Stomach (tissue), 9 donors: ENCODE data around the gene CCDC167. TPM values are rescaled to one million over a fixed set of nuclear protein-coding genes. Genes with fewer than 3 reads are reported as not detected.

Experiments used
- DNase-seq, 2 donors: peaks; one replicate each; pipeline versions ENCODE4 v3.0.0 to v3.0.0-alpha.2; 2013 to 2019
- H3K27ac ChIP-seq, 5 donors: fragments of 200-600 bp in 4 of 5; sonication (generic) in 4 of 5; one replicate each; pipeline ENCODE4 v1.5.1; 2013 to 2019; ENCODE audit warnings: mild to moderate bottlenecking in 1 of 5, moderate library complexity in 1 of 5
- H3K27me3 ChIP-seq, 3 donors: fragments of 200-600 bp; sonication (generic); one replicate each; pipeline ENCODE4 v1.5.1; 2017 to 2019; ENCODE audit warnings: mixed run types in 1 of 3
- H3K36me3 ChIP-seq, 4 donors: fragments of 200-600 bp; sonication (generic); 1 replicate in 3 of 4; 2 replicates in 1 of 4; pipeline ENCODE4 v1.5.1; 2016 to 2019
- H3K4me1 ChIP-seq, 4 donors: fragments of 200-600 bp; sonication (generic); one replicate each; pipeline ENCODE4 v1.5.1; 2016 to 2019
- H3K4me3 ChIP-seq, 4 donors: fragments of 200-600 bp; sonication (generic) in 3 of 4; one replicate each; pipeline ENCODE4 v1.5.1; 2016 to 2019; ENCODE audit warnings: mild to moderate bottlenecking in 1 of 4
- H3K9me3 ChIP-seq, 4 donors: fragments of 200-600 bp; sonication (generic); one replicate each; pipeline ENCODE4 v1.5.1; 2016 to 2019
- CTCF ChIP-seq, 7 experiments: fragments of 450-650 bp in 4 of 7; fragments of 200-600 bp in 3 of 7; sonication (generic) in 3 of 7; IDR thresholded peaks; one replicate each; pipeline ENCODE4 v1.5.1; 2016 to 2019; ENCODE audit warnings: antibody characterized with exemption in 7 of 7, control low read depth in 2 of 7, mild to moderate bottlenecking in 1 of 7
- EP300 ChIP-seq: sonication (generic); formaldehyde crosslinking; IDR thresholded peaks from one replicate; pipeline ENCODE4 v1.6.1; 2017; ENCODE audit warnings: antibody characterized with exemption
- POLR2A ChIP-seq, 4 donors: fragments of 450-650 bp; IDR thresholded peaks; one replicate each; pipeline ENCODE4 v1.6.1; 2016; ENCODE audit warnings: antibody characterized with exemption in 4 of 4, control low read depth in 2 of 4, mild to moderate bottlenecking in 1 of 4, moderate library complexity in 1 of 4
- POLR2AphosphoS5 ChIP-seq, 3 donors: sonication (generic); formaldehyde crosslinking; IDR thresholded peaks; one replicate each; pipeline ENCODE4 v1.6.1; 2016; ENCODE audit warnings: antibody characterized with exemption in 3 of 3
- WGBS, 5 donors: extraction: QIAGEN DNeasy Blood & Tissue Kit in 3 of 5; methylation state at CpG; one replicate each; pipeline versions ENCODE4 v1.1.5 to v1.1.7; 2013 to 2018; 5-methylcytosine and 5-hydroxymethylcytosine counted together
- intact Hi-C: fragments of 100-400 bp; cut with DNase I; formaldehyde crosslinking; loops from one replicate; pipeline ENCODE4 v1.15.1; 2023; ENCODE audit warnings: low total_unique reads
- polyA plus RNA-seq, 3 donors: library from polyadenylated mRNA; stranded (reverse); fragments of 200-250 nt; gene quantifications; one replicate each; pipeline ENCODE4 v1.2.3, GENCODE V29; 2013
- total RNA-seq, 5 donors: library from RNA; depleted of rRNA; stranded (reverse); fragments of >200 nt; gene quantifications; one replicate each; pipeline versions ENCODE4 v1.1.0 to v1.2.3, GENCODE V29; 2014 to 2016
- donor health status: healthy with polysubstance abuse.
- donor health status: Bipolar disorder and iron deficiency.
- donor health status: healthy.

Gene CCDC167
- total and polyA plus RNA-seq, 8 donors = 4.2 to 47.8 (median 42.5) TPM; not detected in 1

DNA sequence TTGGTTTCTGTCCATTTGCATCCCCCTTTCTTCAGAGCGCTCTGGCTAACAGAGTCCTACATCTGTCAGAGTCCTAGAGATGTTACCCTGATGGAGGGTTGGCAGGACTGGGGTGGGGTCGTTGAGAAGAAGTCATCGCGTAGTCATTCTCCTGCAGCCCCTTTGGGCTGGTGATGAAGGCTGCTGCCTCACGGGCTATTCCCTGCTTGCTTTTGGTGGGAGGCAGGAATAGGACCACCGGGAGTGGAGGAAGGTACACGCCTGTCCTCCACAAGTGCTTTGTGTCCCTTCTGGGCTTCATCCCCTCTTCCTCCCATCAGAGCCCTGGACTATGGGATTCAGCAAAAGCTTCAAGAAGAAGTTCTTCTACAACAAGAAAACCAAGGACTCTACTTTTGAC, 20.9 kb downstream of the CCDC167 start:
- TF ChIP-seq CTCF (IDR thresholded peaks at IDR 0.05) (no peak), POLR2AphosphoS5 (IDR thresholded peaks at IDR 0.05) (no peak), POLR2A (IDR thresholded peaks at IDR 0.05) (no peak), EP300 (no peak)
- H3K4me1 ChIP-seq = peaks cover 0 to 11% (median under 1%) of the 10 kb centered on the region in 4 donors
- H3K27me3 ChIP-seq = no peaks in the 10 kb centered on the region
- WGBS, 5 donors = 93 to 98% (median 95%) methylated on average over 7 of the region's 7 CpGs
- no peak for DNase-seq
- H3K9me3 ChIP-seq = no peaks in the 10 kb centered on the region
- intact Hi-C loops = no loop called here
- H3K4me3 ChIP-seq = no peak overlapping the region
- H3K27ac ChIP-seq = no peak overlapping the region
- peaks cover 70 to 100% (median 100%) of the 10 kb centered on the region in 4 donors for H3K36me3 ChIP-seq

- no peaks in the 10 kb centered on the region for H3K27me3 ChIP-seq
- H3K27ac ChIP-seq = no peak overlapping the region
- no peaks in the 10 kb centered on the region for H3K9me3 ChIP-seq
- H3K4me1 ChIP-seq = peaks cover 0 to 21% (median 5%) of the 10 kb centered on the region in 4 donors
- TF ChIP-seq POLR2AphosphoS5 (IDR thresholded peaks at IDR 0.05) = no peak
- TF ChIP-seq CTCF (IDR thresholded peaks at IDR 0.05) = no peak
- TF ChIP-seq EP300 = no peak
- TF ChIP-seq POLR2A (IDR thresholded peaks at IDR 0.05) = no peak
- intact Hi-C loops = no loop called here
- no peak overlapping the region for H3K4me3 ChIP-seq
- DNase-seq = no peak
- H3K36me3 ChIP-seq = peaks cover 72 to 100% (median 100%) of the 10 kb centered on the region in 4 donors
- WGBS, 5 donors = 88 to 90% (median 89%) methylated on average over 16 to 18 of the region's 18 CpGs
Observed at GRCh38 chr6:37477656-37478435, 21.8 kb downstream of the CCDC167 start.

DNA sequence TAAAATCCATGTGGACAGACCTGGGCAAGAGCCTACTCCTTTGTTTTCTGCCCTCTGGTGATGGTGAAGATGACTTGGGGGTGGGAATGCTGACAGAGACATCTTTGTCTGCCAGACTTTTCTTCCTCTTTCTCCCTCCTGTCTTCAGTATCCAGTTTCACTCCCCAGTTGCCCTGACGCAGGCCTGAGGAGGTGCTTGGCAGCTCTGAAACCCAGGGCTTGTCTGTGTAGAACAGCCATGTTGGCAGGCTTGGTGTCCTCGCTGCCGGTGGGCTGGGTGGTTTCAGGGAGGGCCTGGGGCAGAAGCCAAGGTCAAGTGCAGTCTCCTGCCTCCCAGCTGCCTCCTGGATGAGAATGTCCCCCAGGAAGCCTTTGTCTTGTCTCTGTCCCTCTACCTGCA, 22.5 kb downstream of the CCDC167 start:
- Histone ChIP-seq H3K4me3 (no peak overlapping the region), H3K36me3 (peaks cover 73 to 100% (median 100%) of the 10 kb centered on the region in 4 donors), H3K9me3 (no peaks in the 10 kb centered on the region), H3K4me1 (peaks cover 0 to 24% (median 5%) of the 10 kb centered on the region in 4 donors), H3K27me3 (no peaks in the 10 kb centered on the region), H3K27ac (no peak overlapping the region)
- intact Hi-C loops = no loop called here
- TF ChIP-seq EP300 (no peak), CTCF (IDR thresholded peaks at IDR 0.05) (no peak), POLR2AphosphoS5 (IDR thresholded peaks at IDR 0.05) (no peak), POLR2A (IDR thresholded peaks at IDR 0.05) (no peak)
- 57 to 87% (median 82%) methylated on average over 3 of the region's 3 CpGs for whole genome bisulfite sequencing, 5 donors
- no peak for DNase-seq

- 97 to 98% (median 97%) methylated on average over 4 of the region's 4 CpGs for WGBS, 5 donors
- Histone ChIP-seq H3K4me3 (no peak overlapping the region), H3K36me3 (peaks cover 68 to 95% (median 89%) of the 10 kb centered on the region in 4 donors), H3K27ac (no peak overlapping the region), H3K4me1 (peaks cover 0 to 13% (median 5%) of the 10 kb centered on the region in 4 donors), H3K27me3 (no peaks in the 10 kb centered on the region), H3K9me3 (no peaks in the 10 kb centered on the region)
- intact Hi-C loops = no loop called here
- DNase-seq = no peak
- TF ChIP-seq CTCF (IDR thresholded peaks at IDR 0.05) = no peak
- no peak for TF ChIP-seq POLR2A (IDR thresholded peaks at IDR 0.05)
- TF ChIP-seq POLR2AphosphoS5 (IDR thresholded peaks at IDR 0.05) = no peak
- no peak for TF ChIP-seq EP300
Observed at GRCh38 chr6:37474316-37474715, 25.4 kb downstream of the CCDC167 start.
